Heart left ventricle (tissue), 13 donors: Measurements from ENCODE around the gene TMEM213.

Source experiments
- CTCF ChIP-seq, 12 donors: fragments of 200-600 bp; sonication (generic) in 4 of 12; IDR thresholded peaks; one replicate each; pipeline versions ENCODE4 v1.5.0 to v1.8.0; 2018 to 2022; ENCODE audit warnings: antibody characterized with exemption in 12 of 12, mild to moderate bottlenecking in 5 of 12
- POLR2A ChIP-seq, 2 donors: fragments of 450-650 bp; IDR thresholded peaks; one replicate each; pipeline ENCODE4 v1.6.1; 2017; ENCODE audit warnings: antibody characterized with exemption in 2 of 2, mild to moderate bottlenecking in 2 of 2, moderate library complexity in 2 of 2
- donor health status: ischemic (EF 13 %, LVEDD 7.1; RV severe dilation, severe dysfunction).
- donor health status: DM: no; HTN: yes; CAD: no.
- donor health status: DM: no; HTN: no; CAD: no.
- donor health status: ischemic (EF 25% LVEDD 6.9; RV normal size, moderate dysfunction).
- donor health status: ischemic (EF 25% LVEDD 5.7; RV mildly dilated, moderate dysfunction).
- donor health status: ischemic (EF 35%, LVEDD 5.7; RV mildly dilated, moderate dysfunction).
- donor health status: nonischemic (EF 11% LVEDD 7.7; RV severe dilation, severe dysfunction).
- donor health status: DM: yes; HTN: yes; CAD: no.
- donor health status: PGD.
- donor health status: ischemic (EF 29% LVEDD 5.4; RV normal size, mild dysfunction).
- donor health status: nonischemic (EF 23%, LVEDD 6.1; RV moderate dilation, normal function).

- TF ChIP-seq CTCF (IDR thresholded peaks at IDR 0.05) (no peak), POLR2A (IDR thresholded peaks at IDR 0.05) (no peak)
These were observed 37.3 kb downstream of the TMEM213 start for GRCh38 chr7:138835087-138835486.
